HepG2 (cell line): ENCODE data around the gene MYO1E. TPM values are rescaled to one million over a fixed set of nuclear protein-coding genes. Genes with fewer than 3 reads are reported as not detected.
A peak's percentile ranks its signal among the peaks of the same experiment; 100 is the strongest.

Experiments
- ATAC-seq: fragments of 200-7000 bp; cut with Tn5 transposase; 3 replicates; pipeline ENCODE4 v1.9.1; 2020; ENCODE audit warnings: mild to moderate bottlenecking, moderate library complexity
- BruUV-seq: library from RNA; stranded (reverse); fragments of 400-500 nt; replicated peaks from 2 replicates; lab custom pipeline; 2021; lab: Mats Ljungman, UMichigan
- CTCF ChIA-PET: fragments of 300-600 bp; formaldehyde crosslinking; extraction: SDS; loops from one replicate; lab custom pipeline; 2021; ENCODE audit warnings: low total read pairs, inconsistent platforms, low intra/inter-chr PET ratio; lab: Yijun Ruan, JAX
- POLR2A ChIA-PET: fragments of 350-600 bp; sonication (Branson Sonifier 250); formaldehyde crosslinking; loops from one replicate; lab custom pipeline; 2020; ENCODE audit warnings: antibody characterized with exemption, inconsistent platforms; lab: Yijun Ruan, JAX
- DNase-seq: peaks from one replicate; pipeline ENCODE4 v3.0.0-alpha.2; 2015; ENCODE audit warnings: low spot score
- FAIRE-seq: peaks from 3 replicates; lab custom pipeline; 2011; peaks lifted over from hg19 to GRCh38; lab: Jason Lieb, UNC
- H2AFZ ChIP-seq: one replicate; pipeline ENCODE4 v1.6.1; 2011; ENCODE audit warnings: low read length, inconsistent platforms
- H3K27ac ChIP-seq: fragments of 300-600 bp; 3 replicates; pipeline ENCODE4 v1.8.0; 2011; ENCODE audit warnings: mixed run types, mild to moderate bottlenecking, mixed read lengths, low read length, inconsistent platforms; ENCODE audit not compliant: insufficient read depth; ENCODE audit errors: extremely low read length
- H3K27me3 ChIP-seq, 2 experiments: fragments of 200-600 bp in 1 of 2; 2 replicates in 1 of 2; 3 replicates in 1 of 2; pipeline versions ENCODE4 v1.6.0 to v1.8.0; 2011; ENCODE audit warnings: low read length in 2 of 2, mild to moderate bottlenecking in 2 of 2, moderate library complexity in 2 of 2, inconsistent platforms in 1 of 2; ENCODE audit not compliant: insufficient read depth in 2 of 2, control insufficient read depth in 1 of 2
- H3K36me3 ChIP-seq, 2 experiments: fragments of 200-600 bp in 1 of 2; replicated peaks in 1 of 2; 2 replicates in 1 of 2; 3 replicates in 1 of 2; pipeline versions ENCODE4 v1.5.1 to v1.8.0; 2011; ENCODE audit warnings: low read length in 2 of 2, inconsistent platforms in 1 of 2; ENCODE audit not compliant: insufficient read depth in 2 of 2, control insufficient read depth in 1 of 2
- H3K4me1 ChIP-seq: 2 replicates; pipeline ENCODE4 v1.5.1; 2012; ENCODE audit warnings: low read length, inconsistent platforms; ENCODE audit not compliant: insufficient read depth
- H3K4me2 ChIP-seq: 2 replicates; pipeline ENCODE4 v1.6.0; 2011; ENCODE audit warnings: low read depth, low read length, inconsistent platforms
- H3K4me3 ChIP-seq, 3 experiments: fragments of 200-600 bp in 1 of 3; sonication (generic), shearing (Covaris generic) in 1 of 3; replicated peaks in 1 of 3; 2 replicates each; pipeline ENCODE4 v1.5.1; 2011 to 2016; ENCODE audit warnings: low read length in 3 of 3, inconsistent platforms in 2 of 3, low read depth in 2 of 3, mild to moderate bottlenecking in 2 of 3, control low read depth in 1 of 3, mixed read lengths in 1 of 3; ENCODE audit not compliant: insufficient read depth in 1 of 3
- H3K79me2 ChIP-seq: one replicate; pipeline ENCODE4 v1.6.1; 2011; ENCODE audit warnings: low read length, inconsistent platforms; ENCODE audit not compliant: insufficient read depth
- H3K9ac ChIP-seq: 2 replicates; pipeline ENCODE4 v1.6.0; 2011; ENCODE audit warnings: mild to moderate bottlenecking, low read depth, low read length, inconsistent platforms; ENCODE audit not compliant: insufficient read depth
- H3K9me3 ChIP-seq: 2 replicates; pipeline ENCODE4 v1.5.1; 2012; ENCODE audit warnings: mild to moderate bottlenecking, low read length
- H4K20me1 ChIP-seq: 2 replicates; pipeline ENCODE4 v1.6.0; 2011; ENCODE audit warnings: inconsistent platforms, mild to moderate bottlenecking, low read length, moderate library complexity; ENCODE audit not compliant: insufficient read depth
- ATF1 ChIP-seq: IDR thresholded peaks from 2 replicates; pipeline ENCODE4 v1.6.1; 2016; ENCODE audit warnings: mild to moderate bottlenecking, control low read depth
- CCAR2 ChIP-seq: fragments of 200-400 bp; formaldehyde crosslinking; optimal IDR thresholded peaks from 2 replicates; pipeline ENCODE3; 2018; ENCODE audit warnings: low read depth, mild to moderate bottlenecking, low read length, moderate library complexity
- CHCHD3 ChIP-seq: sonication (generic); formaldehyde crosslinking; IDR thresholded peaks from 2 replicates; pipeline ENCODE4 v1.8.0; 2022; ENCODE audit warnings: mild to moderate bottlenecking, missing genetic modification reagents, moderate library complexity
- ELF1 ChIP-seq: sonication (generic); formaldehyde crosslinking; IDR thresholded peaks from 2 replicates; pipeline ENCODE4 v1.4.0; 2020; ENCODE audit warnings: missing genetic modification reagents
- ELF3 ChIP-seq: IDR thresholded peaks from 2 replicates; pipeline ENCODE4 v1.6.1; 2016; ENCODE audit warnings: missing genetic modification reagents, missing compliant biosample characterization
- GABPA ChIP-seq, 2 experiments: IDR thresholded peaks; 2 replicates each; pipeline ENCODE4 v1.6.1; 2011 to 2016; ENCODE audit warnings: low read depth in 2 of 2, low read length in 1 of 2, missing biosample characterization in 1 of 2, missing genetic modification characterization in 1 of 2
- HCFC1 ChIP-seq: fragments of 150-350 bp; IDR thresholded peaks from 2 replicates; pipeline ENCODE4 v1.6.1; 2014; ENCODE audit warnings: low read depth, low read length
- MIXL1 ChIP-seq: IDR thresholded peaks from 2 replicates; pipeline ENCODE4 v1.6.1; 2016
- RARG ChIP-seq: sonication (generic); formaldehyde crosslinking; IDR thresholded peaks from 2 replicates; pipeline ENCODE4 v1.4.0; 2020; ENCODE audit warnings: low read depth, mild to moderate bottlenecking, missing genetic modification reagents
- STAT5B ChIP-seq: sonication (generic); formaldehyde crosslinking; IDR thresholded peaks from 2 replicates; pipeline ENCODE4 v1.4.0; 2020; ENCODE audit warnings: missing genetic modification reagents
- THAP11 ChIP-seq: IDR thresholded peaks from 2 replicates; pipeline ENCODE4 v1.6.1; 2016; ENCODE audit warnings: missing biosample characterization, missing genetic modification reagents
- XRCC5 ChIP-seq: fragments of 200-400 bp; formaldehyde crosslinking; optimal IDR thresholded peaks from 2 replicates; pipeline ENCODE3; 2017; ENCODE audit warnings: mild to moderate bottlenecking, low read length
- ZNF282 ChIP-seq: fragments of 450-650 bp; IDR thresholded peaks from 2 replicates; pipeline ENCODE4 v1.6.1; 2018; ENCODE audit not compliant: partially characterized antibody
- ZNF431 ChIP-seq: sonication (generic); formaldehyde crosslinking; IDR thresholded peaks from 2 replicates; pipeline ENCODE4 v1.9.0; 2022; ENCODE audit warnings: missing genetic modification reagents, low read depth, mild to moderate bottlenecking, borderline replicate concordance
- ZNF546 ChIP-seq: sonication (generic); formaldehyde crosslinking; conservative IDR thresholded peaks from 2 replicates; pipeline ENCODE4 v1.8.1; 2023; ENCODE audit warnings: mild to moderate bottlenecking, missing genetic modification reagents
- ZNF83 ChIP-seq: sonication (generic); formaldehyde crosslinking; IDR thresholded peaks from 2 replicates; pipeline ENCODE4 v1.4.0; 2020; ENCODE audit warnings: missing genetic modification reagents, mild to moderate bottlenecking, borderline replicate concordance
- ZSCAN20 ChIP-seq: sonication (generic); formaldehyde crosslinking; IDR thresholded peaks from 2 replicates; pipeline ENCODE4 v1.4.0; 2020; ENCODE audit warnings: missing genetic modification reagents, mild to moderate bottlenecking, borderline replicate concordance
- WGBS: methylation state at CpG from one replicate; pipeline ENCODE4 v1.1.6; 2017; ENCODE audit warnings: low lambda C conversion rate; 5-methylcytosine and 5-hydroxymethylcytosine counted together
- in situ Hi-C: cut with HindIII; loops from 2 replicates; pipeline ENCODE4 v1.10.0; 2017; ENCODE audit warnings: low pct_unique_long_range_greater_than_20kb; ENCODE audit not compliant: extremely low pct_ligation_motif_present
- intact Hi-C: fragments of 100-400 bp; cut with micrococcal nuclease; formaldehyde crosslinking; loops from one replicate; pipeline ENCODE4 v1.10.0; 2022; ENCODE audit not compliant: unreplicated experiment
- polyA plus RNA-seq, 8 experiments: library from polyadenylated mRNA; depleted of rRNA in 3 of 8; stranded (reverse) in 7 of 8; unstranded in 1 of 8; fragments of >200 nt; fragmentation: Illumina TruSeq in 4 of 8; extraction: Trizol in 4 of 8; gene quantifications; 2 replicates each; pipeline versions ENCODE4 v1.2.1 to v1.2.3, GENCODE V29; 2011 to 2016; ENCODE audit warnings: low read depth in 4 of 8, missing spikeins in 1 of 8, mixed read lengths in 1 of 8; ENCODE audit not compliant: insufficient read depth in 1 of 8
- total RNA-seq, 5 experiments: library from RNA; depleted of rRNA; stranded (reverse); fragments of >200 nt; fragmentation: Illumina TruSeq; extraction: Trizol; gene quantifications; 2 replicates each; pipeline ENCODE4 v1.2.3, GENCODE V29; 2016; ENCODE audit warnings: low read depth in 1 of 5
- TF ChIP-seq, protein P1 (sequence below): IDR thresholded peaks from 2 replicates; pipeline ENCODE4 v1.6.1; 2016; ENCODE audit warnings: low read depth, borderline replicate concordance
- TF ChIP-seq, protein P2 (sequence below): IDR thresholded peaks from 2 replicates; pipeline ENCODE4 v1.6.1; 2016; ENCODE audit warnings: missing compliant biosample characterization, missing genetic modification reagents, borderline replicate concordance
- TF ChIP-seq, protein P3 (sequence below): IDR thresholded peaks from 2 replicates; pipeline ENCODE4 v1.6.1; 2016; ENCODE audit warnings: low read depth

The MYO1E gene
- total and polyA plus RNA-seq, 2 of the 13 experiments (the other 11 are each of a cell fraction or from before 2014, with no cell fraction given): 15.7 to 25.1 TPM

DNA sequence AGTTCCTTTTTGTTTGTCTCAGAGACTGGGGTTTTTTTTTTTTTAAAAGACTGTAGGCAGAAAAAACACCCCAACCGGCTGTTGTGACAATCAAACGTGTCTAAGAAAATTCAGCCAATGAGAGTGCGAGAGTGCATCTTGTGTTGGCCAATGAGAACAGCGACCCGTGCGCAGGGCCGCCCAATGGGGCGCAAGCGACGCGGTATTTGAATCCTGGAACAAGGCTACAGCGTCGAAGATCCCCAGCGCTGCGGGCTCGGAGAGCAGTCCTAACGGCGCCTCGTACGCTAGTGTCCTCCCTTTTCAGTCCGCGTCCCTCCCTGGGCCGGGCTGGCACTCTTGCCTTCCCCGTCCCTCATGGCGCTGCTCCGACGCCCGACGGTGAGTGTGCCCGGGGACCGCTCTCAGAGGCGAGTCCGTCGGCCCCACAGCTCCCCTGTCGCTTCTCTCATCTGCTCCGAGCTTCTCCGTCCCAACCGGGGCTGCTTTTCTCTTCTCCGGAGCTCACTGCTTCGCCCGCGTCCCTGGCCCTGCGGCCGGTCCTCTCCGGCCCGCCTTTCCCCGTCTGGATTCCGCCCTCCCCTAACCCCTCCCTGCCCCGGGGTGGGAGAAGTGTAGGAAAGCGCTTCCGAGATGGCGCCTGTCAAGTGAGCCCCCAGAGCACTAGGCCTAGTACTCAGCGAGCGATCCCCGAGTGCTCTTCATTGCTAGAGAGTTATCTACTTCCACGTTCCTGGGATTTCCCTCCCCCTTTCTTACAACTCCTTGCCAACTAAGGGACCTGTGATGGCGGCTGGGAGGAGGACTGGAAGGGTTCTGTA is 267.5 kb downstream of the MYO1E start, which contains the start of gene CCNB2 (continued):
- TF ChIP-seq RARG (no peak), ELF3 (CRISPR knock-in tag) (0 out of 2 replicates have a peak, but pooled peaks have one; percentile 11), CHCHD3 (CRISPR knock-in tag) (peak; percentile 66; the same call in 1 of the 2 replicates), STAT5B (CRISPR knock-in tag) (0 out of 2 replicates have a peak, but pooled peaks have one; percentile 77), XRCC5 (peak; percentile 30), ZNF546 (CRISPR knock-in tag) (peak; percentile 44; the same call in 1 of the 2 replicates), ZSCAN20 (CRISPR knock-in tag) (0 out of 2 replicates have a peak, but pooled peaks have one; percentile 83)

DNA sequence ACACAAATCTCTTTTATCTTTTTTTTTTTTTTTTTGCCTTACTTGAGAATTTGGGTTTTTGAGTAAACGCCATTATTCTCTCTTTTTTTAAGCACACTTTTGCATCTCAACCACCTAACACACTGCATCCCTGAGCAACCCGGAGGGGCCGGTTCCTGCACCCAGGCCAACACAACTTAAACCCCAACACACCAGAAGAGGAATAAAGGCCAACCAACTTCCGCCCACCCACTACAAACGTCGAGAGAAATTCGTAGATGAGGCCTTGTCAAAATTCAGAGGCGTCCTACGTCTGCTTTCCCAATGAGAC is 268.1 kb downstream of the MYO1E start:
- Histone ChIP-seq H3K79me2 (peaks cover 32% of the 10 kb centered on the region), H4K20me1 (no peaks in the 10 kb centered on the region), H3K4me1 (peaks cover 29% of the 10 kb centered on the region), H2AFZ (peak overlapping the region; percentile 99), H3K36me3 (peaks cover 1 to 22% of the 10 kb centered on the region in 2 experiments; a peak in 4 of 5 replicates)
- ChIA-PET CTCF (no interaction called here), POLR2A (no interaction called here)
- in situ Hi-C loops: no loop called here
- peak; percentile 43 for ATAC-seq
- BruUV-seq: no TSS peak
- TF ChIP-seq ELF1 (peak; percentile 31; the same call in 1 of the 2 replicates), CCAR2 (no peak), ELF3 (CRISPR knock-in tag) (peak; percentile 19; the same call in 1 of the 2 replicates), ATF1 (CRISPR knock-in tag) (no peak), THAP11 (CRISPR knock-in tag) (0 out of 2 replicates have a peak, but pooled peaks have one; percentile 10), HCFC1 (no peak), ZNF83 (no peak), MIXL1 (CRISPR knock-in tag) (no peak), ZNF431 (no peak), ZNF282 (no peak), GABPA (IDR thresholded peaks at IDR 0.05; ENCODE audit: low read depth, low read length) (no peak), GABPA (CRISPR knock-in tag; IDR thresholded peaks at IDR 0.05; ENCODE audit: low read depth) (peak; percentile 36; the same call in 1 of the 2 replicates)
- TF ChIP-seq, protein P1, sequence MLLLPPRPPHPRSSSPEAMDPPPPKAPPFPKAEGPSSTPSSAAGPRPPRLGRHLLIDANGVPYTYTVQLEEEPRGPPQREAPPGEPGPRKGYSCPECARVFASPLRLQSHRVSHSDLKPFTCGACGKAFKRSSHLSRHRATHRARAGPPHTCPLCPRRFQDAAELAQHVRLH (CRISPR knock-in tag): 0 out of 2 replicates have a peak, but pooled peaks have one; percentile 1
- TF ChIP-seq, protein P2, sequence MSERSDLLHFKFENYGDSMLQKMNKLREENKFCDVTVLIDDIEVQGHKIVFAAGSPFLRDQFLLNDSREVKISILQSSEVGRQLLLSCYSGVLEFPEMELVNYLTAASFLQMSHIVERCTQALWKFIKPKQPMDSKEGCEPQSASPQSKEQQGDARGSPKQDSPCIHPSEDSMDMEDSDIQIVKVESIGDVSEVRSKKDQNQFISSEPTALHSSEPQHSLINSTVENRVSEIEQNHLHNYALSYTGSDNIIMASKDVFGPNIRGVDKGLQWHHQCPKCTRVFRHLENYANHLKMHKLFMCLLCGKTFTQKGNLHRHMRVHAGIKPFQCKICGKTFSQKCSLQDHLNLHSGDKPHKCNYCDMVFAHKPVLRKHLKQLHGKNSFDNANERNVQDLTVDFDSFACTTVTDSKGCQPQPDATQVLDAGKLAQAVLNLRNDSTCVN (CRISPR knock-in tag): no peak
- TF ChIP-seq, protein P3, sequence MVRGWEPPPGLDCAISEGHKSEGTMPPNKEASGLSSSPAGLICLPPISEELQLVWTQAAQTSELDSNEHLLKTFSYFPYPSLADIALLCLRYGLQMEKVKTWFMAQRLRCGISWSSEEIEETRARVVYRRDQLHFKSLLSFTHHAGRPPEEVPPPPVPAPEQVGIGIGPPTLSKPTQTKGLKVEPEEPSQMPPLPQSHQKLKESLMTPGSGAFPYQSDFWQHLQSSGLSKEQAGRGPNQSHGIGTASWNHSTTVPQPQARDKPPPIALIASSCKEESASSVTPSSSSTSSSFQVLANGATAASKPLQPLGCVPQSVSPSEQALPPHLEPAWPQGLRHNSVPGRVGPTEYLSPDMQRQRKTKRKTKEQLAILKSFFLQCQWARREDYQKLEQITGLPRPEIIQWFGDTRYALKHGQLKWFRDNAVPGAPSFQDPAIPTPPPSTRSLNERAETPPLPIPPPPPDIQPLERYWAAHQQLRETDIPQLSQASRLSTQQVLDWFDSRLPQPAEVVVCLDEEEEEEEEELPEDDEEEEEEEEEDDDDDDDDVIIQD: no peak
- TF ChIP-seq, all 625 proteins: peak for 5
- Histone ChIP-seq H3K4me2 (peak overlapping the region; percentile 89), H3K27ac (peak overlapping the region; percentile 86), H3K9me3 (no peaks in the 10 kb centered on the region), H3K27me3 (no peaks in the 10 kb centered on the region), H3K4me3 (peak overlapping the region; percentile 84 to 96 (median 84)), H3K9ac (peak overlapping the region; percentile 86)
- no peak for FAIRE-seq
- no peak for DNase-seq
- intact Hi-C loops: loop anchor here (10.0 kb wide), 1 partner anchor 120 kb away; the partner anchor contains the start of gene RNF111
- under 1% methylated on average over 9 of the region's 9 CpGs for WGBS
